ENCODE data around the gene CCDC174.

CCDC174 gene

GRCh38 chr3:14641346-14641745 lies 10.2 kb upstream of the CCDC174 start:
- no peaks in the 10 kb centered on the region for H3K36me3 ChIP-seq (ENCODE audit: low read length)
- H3K9ac ChIP-seq (ENCODE audit: low read length), result no peak overlapping the region
- TF ChIP-seq CTCF (IDR thresholded peaks at IDR 0.05; ENCODE audit: insufficient read depth, low read length, poor library complexity, severe bottlenecking), result no peak
- no peak for TF ChIP-seq EZH2phosphoT487 (conservative IDR thresholded peaks at IDR 0.05; ENCODE audit: low read length)
- no peaks in the 10 kb centered on the region for H3F3A ChIP-seq (ENCODE audit: insufficient read depth)
- no peaks in the 10 kb centered on the region for H3K9me3 ChIP-seq (ENCODE audit: insufficient read depth, low read length)
- no peaks in the 10 kb centered on the region for H3K27me3 ChIP-seq (ENCODE audit: low read length)
- H3K9me2 ChIP-seq (replicated peaks; ENCODE audit: insufficient read depth, low read length), result no peaks in the 10 kb centered on the region
- no peak overlapping the region for H3K27ac ChIP-seq (ENCODE audit: low read depth, low read length)
- H2AFZ ChIP-seq (ENCODE audit: low read depth, low read length, severe bottlenecking), result no peak overlapping the region
- no peak overlapping the region for H3K4me2 ChIP-seq (ENCODE audit: low read depth, low read length, poor library complexity, severe bottlenecking)
- H3K79me2 ChIP-seq (ENCODE audit: insufficient read depth, low read length), result no peaks in the 10 kb centered on the region
- no peak overlapping the region for H3K4me3 ChIP-seq (ENCODE audit: insufficient read depth, low read length, poor library complexity, severe bottlenecking)
- H4K20me1 ChIP-seq (ENCODE audit: low read depth, low read length), result no peaks in the 10 kb centered on the region

GRCh38 chr3:14645453-14645852 lies 6.1 kb upstream of the CCDC174 start:
- no peak overlapping the region for H3K27ac ChIP-seq (ENCODE audit: low read depth, low read length)
- no peak overlapping the region for H3K4me2 ChIP-seq (ENCODE audit: low read depth, low read length, poor library complexity, severe bottlenecking)
- no peaks in the 10 kb centered on the region for H3F3A ChIP-seq (ENCODE audit: insufficient read depth)
- H3K79me2 ChIP-seq (ENCODE audit: insufficient read depth, low read length), result no peaks in the 10 kb centered on the region
- no peak overlapping the region for H3K9ac ChIP-seq (ENCODE audit: low read length)
- no peak overlapping the region for H3K4me3 ChIP-seq (ENCODE audit: insufficient read depth, low read length, poor library complexity, severe bottlenecking)
- H3K9me3 ChIP-seq (ENCODE audit: insufficient read depth, low read length), result no peaks in the 10 kb centered on the region
- no peak for TF ChIP-seq EZH2phosphoT487 (conservative IDR thresholded peaks at IDR 0.05; ENCODE audit: low read length)
- no peak overlapping the region for H2AFZ ChIP-seq (ENCODE audit: low read depth, low read length, severe bottlenecking)
- no peaks in the 10 kb centered on the region for H3K36me3 ChIP-seq (ENCODE audit: low read length)
- H3K9me2 ChIP-seq (replicated peaks; ENCODE audit: insufficient read depth, low read length), result no peaks in the 10 kb centered on the region
- no peaks in the 10 kb centered on the region for H4K20me1 ChIP-seq (ENCODE audit: low read depth, low read length)
- H3K27me3 ChIP-seq (ENCODE audit: low read length), result no peaks in the 10 kb centered on the region

- H3K9me3 ChIP-seq (ENCODE audit: insufficient read depth, low read length), result no peaks in the 10 kb centered on the region
- H3F3A ChIP-seq (ENCODE audit: insufficient read depth), result no peaks in the 10 kb centered on the region
- H3K36me3 ChIP-seq (ENCODE audit: low read length), result no peaks in the 10 kb centered on the region
- no peak overlapping the region for H3K4me2 ChIP-seq (ENCODE audit: low read depth, low read length, poor library complexity, severe bottlenecking)
- H4K20me1 ChIP-seq (ENCODE audit: low read depth, low read length), result no peaks in the 10 kb centered on the region
- no peaks in the 10 kb centered on the region for H3K27me3 ChIP-seq (ENCODE audit: low read length)
- H3K9ac ChIP-seq (ENCODE audit: low read length), result no peak overlapping the region
- no peak overlapping the region for H3K4me3 ChIP-seq (ENCODE audit: insufficient read depth, low read length, poor library complexity, severe bottlenecking)
- H2AFZ ChIP-seq (ENCODE audit: low read depth, low read length, severe bottlenecking), result no peak overlapping the region
- no peak overlapping the region for H3K27ac ChIP-seq (ENCODE audit: low read depth, low read length)
- no peak for TF ChIP-seq CTCF (IDR thresholded peaks at IDR 0.05; ENCODE audit: insufficient read depth, low read length, poor library complexity, severe bottlenecking)
- TF ChIP-seq EZH2phosphoT487 (conservative IDR thresholded peaks at IDR 0.05; ENCODE audit: low read length), result no peak
- no peaks in the 10 kb centered on the region for H3K79me2 ChIP-seq (ENCODE audit: insufficient read depth, low read length)
- H3K9me2 ChIP-seq (replicated peaks; ENCODE audit: insufficient read depth, low read length), result no peaks in the 10 kb centered on the region
Measured at GRCh38 chr3:14646131-14646573, 5.4 kb upstream of the CCDC174 start.

GRCh38 chr3:14646589-14647413 lies 4.8 kb upstream of the CCDC174 start:
- H3F3A ChIP-seq (ENCODE audit: insufficient read depth), result no peaks in the 10 kb centered on the region

More at GRCh38 chr3:14646589-14647413, 4.8 kb upstream of the CCDC174 start:
- Histone ChIP-seq H3K27me3 (ENCODE audit: low read length) (no peaks in the 10 kb centered on the region), H3K36me3 (ENCODE audit: low read length) (no peaks in the 10 kb centered on the region), H3K9me2 (replicated peaks; ENCODE audit: insufficient read depth, low read length) (no peaks in the 10 kb centered on the region), H2AFZ (ENCODE audit: low read depth, low read length, severe bottlenecking) (no peak overlapping the region), H4K20me1 (ENCODE audit: low read depth, low read length) (no peaks in the 10 kb centered on the region), H3K79me2 (ENCODE audit: insufficient read depth, low read length) (peaks cover 3% of the 10 kb centered on the region; the same call in 1 of the 2 replicates), H3K27ac (ENCODE audit: low read depth, low read length) (no peak overlapping the region), H3K9me3 (ENCODE audit: insufficient read depth, low read length) (no peaks in the 10 kb centered on the region), H3K4me2 (ENCODE audit: low read depth, low read length, poor library complexity, severe bottlenecking) (no peak overlapping the region), H3K4me3 (ENCODE audit: insufficient read depth, low read length, poor library complexity, severe bottlenecking) (no peak overlapping the region), H3K9ac (ENCODE audit: low read length) (no peak overlapping the region)
- TF ChIP-seq CTCF (IDR thresholded peaks at IDR 0.05; ENCODE audit: insufficient read depth, low read length, poor library complexity, severe bottlenecking), result no peak
- TF ChIP-seq EZH2phosphoT487 (conservative IDR thresholded peaks at IDR 0.05; ENCODE audit: low read length), result no peak
